GM12878 (cell line): ENCODE results near the gene BCL10.

Source experiments
- BHLHE40 ChIP-seq, 2 experiments: fragments of 450-650 bp in 1 of 2; IDR thresholded peaks; 2 replicates each; pipeline ENCODE4 v1.6.1; 2011 to 2017; ENCODE audit warnings: low read depth in 2 of 2, borderline replicate concordance in 1 of 2, improper control_type of control experiment in 1 of 2, low read length in 1 of 2, mild to moderate bottlenecking in 1 of 2
- EP300 ChIP-seq, 2 experiments: fragments of 150-350 bp in 1 of 2; IDR thresholded peaks; 2 replicates each; pipeline ENCODE4 v1.6.1; 2011 to 2012; ENCODE audit warnings: low read depth in 2 of 2, low read length in 2 of 2, borderline replicate concordance in 1 of 2, improper control_type of control experiment in 1 of 2, inconsistent platforms in 1 of 2; ENCODE audit not compliant: control insufficient read depth in 1 of 2
- ETV6 ChIP-seq, 2 experiments: fragments of 450-650 bp in 1 of 2; IDR thresholded peaks in 1 of 2; conservative IDR thresholded peaks in 1 of 2; 2 replicates each; pipeline ENCODE4 v1.6.1; 2014; ENCODE audit warnings: antibody characterized with exemption in 1 of 2, borderline replicate concordance in 1 of 2, low read depth in 1 of 2, mild to moderate bottlenecking in 1 of 2, moderate library complexity in 1 of 2
- TF ChIP-seq, protein P1 (sequence below), 3 experiments: IDR thresholded peaks in 2 of 3; conservative IDR thresholded peaks in 1 of 3; 2 replicates each; pipeline ENCODE4 v1.5.1; 2011; ENCODE audit warnings: low read depth in 3 of 3, low read length in 3 of 3, mild to moderate bottlenecking in 3 of 3, control low read depth in 2 of 3, moderate library complexity in 2 of 3, inconsistent platforms in 1 of 3, mixed read lengths in 1 of 3; ENCODE audit not compliant: control insufficient read depth in 2 of 3, insufficient read depth in 1 of 3; ENCODE audit errors: extremely low read depth in 1 of 3
- TF ChIP-seq, protein P2 (sequence below): IDR thresholded peaks from 2 replicates; pipeline ENCODE4 v1.6.1; 2011; ENCODE audit warnings: mild to moderate bottlenecking, low read depth, low read length, moderate library complexity; ENCODE audit not compliant: insufficient replicate concordance

DNA sequence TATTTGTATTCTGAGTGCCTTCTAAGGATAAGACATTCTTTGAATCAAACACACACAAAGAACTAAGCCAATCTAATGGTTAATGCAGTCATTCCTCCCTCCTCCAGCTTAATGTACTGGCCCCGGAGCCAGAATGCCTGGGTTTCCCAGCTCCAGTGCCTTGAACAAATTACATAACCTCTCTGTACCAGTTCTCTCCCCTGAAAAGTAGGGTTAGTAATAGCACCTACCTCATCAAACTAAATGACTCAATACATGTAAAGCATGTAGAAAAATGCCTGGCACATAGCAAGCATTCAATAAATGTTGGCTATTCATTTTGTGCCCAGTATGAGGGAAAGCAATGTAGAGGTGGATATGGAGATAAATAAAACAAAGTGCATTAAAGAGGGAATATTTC lies 31.0 kb downstream of the BCL10 start:
- no peak for TF ChIP-seq EP300 (IDR thresholded peaks at IDR 0.05; ENCODE audit: borderline replicate concordance in 1 of 2, control insufficient read depth in 1 of 2, low read depth in 2 of 2, low read length in 2 of 2)
- TF ChIP-seq BHLHE40 (IDR thresholded peaks at IDR 0.05; ENCODE audit: borderline replicate concordance in 1 of 2, low read depth in 2 of 2, low read length in 1 of 2), result no peak
- TF ChIP-seq, protein P1, sequence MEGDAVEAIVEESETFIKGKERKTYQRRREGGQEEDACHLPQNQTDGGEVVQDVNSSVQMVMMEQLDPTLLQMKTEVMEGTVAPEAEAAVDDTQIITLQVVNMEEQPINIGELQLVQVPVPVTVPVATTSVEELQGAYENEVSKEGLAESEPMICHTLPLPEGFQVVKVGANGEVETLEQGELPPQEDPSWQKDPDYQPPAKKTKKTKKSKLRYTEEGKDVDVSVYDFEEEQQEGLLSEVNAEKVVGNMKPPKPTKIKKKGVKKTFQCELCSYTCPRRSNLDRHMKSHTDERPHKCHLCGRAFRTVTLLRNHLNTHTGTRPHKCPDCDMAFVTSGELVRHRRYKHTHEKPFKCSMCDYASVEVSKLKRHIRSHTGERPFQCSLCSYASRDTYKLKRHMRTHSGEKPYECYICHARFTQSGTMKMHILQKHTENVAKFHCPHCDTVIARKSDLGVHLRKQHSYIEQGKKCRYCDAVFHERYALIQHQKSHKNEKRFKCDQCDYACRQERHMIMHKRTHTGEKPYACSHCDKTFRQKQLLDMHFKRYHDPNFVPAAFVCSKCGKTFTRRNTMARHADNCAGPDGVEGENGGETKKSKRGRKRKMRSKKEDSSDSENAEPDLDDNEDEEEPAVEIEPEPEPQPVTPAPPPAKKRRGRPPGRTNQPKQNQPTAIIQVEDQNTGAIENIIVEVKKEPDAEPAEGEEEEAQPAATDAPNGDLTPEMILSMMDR (IDR thresholded peaks at IDR 0.05 in 2 of 3, conservative IDR thresholded peaks at IDR 0.05 in 1 of 3; ENCODE audit: control insufficient read depth in 2 of 3, extremely low read depth in 1 of 3, insufficient read depth in 1 of 3, low read depth in 3 of 3, low read length in 3 of 3), result no peak
- TF ChIP-seq, protein P2, sequence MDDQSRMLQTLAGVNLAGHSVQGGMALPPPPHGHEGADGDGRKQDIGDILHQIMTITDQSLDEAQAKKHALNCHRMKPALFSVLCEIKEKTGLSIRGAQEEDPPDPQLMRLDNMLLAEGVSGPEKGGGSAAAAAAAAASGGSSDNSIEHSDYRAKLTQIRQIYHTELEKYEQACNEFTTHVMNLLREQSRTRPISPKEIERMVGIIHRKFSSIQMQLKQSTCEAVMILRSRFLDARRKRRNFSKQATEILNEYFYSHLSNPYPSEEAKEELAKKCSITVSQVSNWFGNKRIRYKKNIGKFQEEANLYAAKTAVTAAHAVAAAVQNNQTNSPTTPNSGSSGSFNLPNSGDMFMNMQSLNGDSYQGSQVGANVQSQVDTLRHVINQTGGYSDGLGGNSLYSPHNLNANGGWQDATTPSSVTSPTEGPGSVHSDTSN, result no peak
- TF ChIP-seq ETV6 (conservative IDR thresholded peaks at IDR 0.05 in 1 of 2, IDR thresholded peaks at IDR 0.05 in 1 of 2; ENCODE audit: borderline replicate concordance in 1 of 2, low read depth in 1 of 2), result no peak
